Loucy (cell line): ENCODE data around the gene BMP6.

Experiments used
- H2AFZ ChIP-seq: fragments of 200-600 bp; sonication (generic); 2 replicates; pipeline ENCODE4 v1.6.0; 2016; ENCODE audit warnings: antibody characterized with exemption, mild to moderate bottlenecking, low read length, moderate library complexity
- H3F3A ChIP-seq: fragments of 200-600 bp; 2 replicates; pipeline ENCODE4 v1.6.0; 2016; ENCODE audit warnings: antibody characterized with exemption, low read depth, mild to moderate bottlenecking
- H3K27me3 ChIP-seq: fragments of 200-600 bp; sonication (generic); 2 replicates; pipeline ENCODE4 v1.6.1; 2014; ENCODE audit warnings: low read length, mild to moderate bottlenecking; ENCODE audit not compliant: insufficient read depth, poor library complexity, severe bottlenecking
- H3K36me3 ChIP-seq: fragments of 200-600 bp; sonication (generic); 2 replicates; pipeline ENCODE4 v1.6.1; 2016; ENCODE audit warnings: low read length; ENCODE audit not compliant: insufficient read depth
- H3K4me1 ChIP-seq: fragments of 200-600 bp; sonication (generic); 2 replicates; pipeline ENCODE4 v1.5.1; 2014; ENCODE audit warnings: low read length, mild to moderate bottlenecking; ENCODE audit not compliant: insufficient read depth, poor library complexity, severe bottlenecking
- H3K4me2 ChIP-seq: fragments of 200-600 bp; sonication (generic); 2 replicates; pipeline ENCODE4 v1.6.0; 2014; ENCODE audit warnings: antibody characterized with exemption, low read length, low read depth, mild to moderate bottlenecking; ENCODE audit not compliant: poor library complexity, severe bottlenecking
- H3K4me3 ChIP-seq: fragments of 200-600 bp; sonication (generic); 2 replicates; pipeline ENCODE4 v1.5.1; 2014; ENCODE audit warnings: low read length, mild to moderate bottlenecking, mixed read lengths; ENCODE audit not compliant: poor library complexity, severe bottlenecking
- H3K79me2 ChIP-seq: fragments of 200-600 bp; sonication (generic); 2 replicates; pipeline ENCODE4 v1.6.1; 2014; ENCODE audit warnings: low read length; ENCODE audit not compliant: insufficient read depth
- H3K9ac ChIP-seq: fragments of 200-600 bp; sonication (generic); 2 replicates; pipeline ENCODE4 v1.6.0; 2014; ENCODE audit warnings: mild to moderate bottlenecking, low read depth, low read length, moderate library complexity; ENCODE audit not compliant: poor library complexity, severe bottlenecking
- H3K9me2 ChIP-seq: fragments of 200-600 bp; sonication (generic); replicated peaks from 2 replicates; pipeline ENCODE4 v1.6.1; 2016; ENCODE audit warnings: low read depth, low read length, mixed read lengths
- H3K9me3 ChIP-seq: fragments of 200-600 bp; sonication (generic); 2 replicates; pipeline ENCODE4 v1.6.1; 2014; ENCODE audit warnings: mild to moderate bottlenecking, antibody characterized with exemption, low read length, low read depth; ENCODE audit not compliant: insufficient read depth
- H4K20me1 ChIP-seq: fragments of 200-600 bp; sonication (generic); 2 replicates; pipeline ENCODE4 v1.6.0; 2014; ENCODE audit warnings: antibody characterized with exemption, low read length, mild to moderate bottlenecking; ENCODE audit not compliant: insufficient read depth, poor library complexity, severe bottlenecking
- EZH2phosphoT487 ChIP-seq: fragments of 200-600 bp; IDR thresholded peaks from 2 replicates; pipeline ENCODE4 v1.6.1; 2018; ENCODE audit warnings: antibody characterized with exemption, mild to moderate bottlenecking, moderate library complexity, borderline replicate concordance
- TF ChIP-seq, protein P1 (sequence below): fragments of 200-600 bp; sonication (generic); conservative IDR thresholded peaks from 2 replicates; pipeline ENCODE4 v1.5.1; 2014; ENCODE audit warnings: mild to moderate bottlenecking, antibody characterized with exemption, low read length

Gene BMP6

DNA sequence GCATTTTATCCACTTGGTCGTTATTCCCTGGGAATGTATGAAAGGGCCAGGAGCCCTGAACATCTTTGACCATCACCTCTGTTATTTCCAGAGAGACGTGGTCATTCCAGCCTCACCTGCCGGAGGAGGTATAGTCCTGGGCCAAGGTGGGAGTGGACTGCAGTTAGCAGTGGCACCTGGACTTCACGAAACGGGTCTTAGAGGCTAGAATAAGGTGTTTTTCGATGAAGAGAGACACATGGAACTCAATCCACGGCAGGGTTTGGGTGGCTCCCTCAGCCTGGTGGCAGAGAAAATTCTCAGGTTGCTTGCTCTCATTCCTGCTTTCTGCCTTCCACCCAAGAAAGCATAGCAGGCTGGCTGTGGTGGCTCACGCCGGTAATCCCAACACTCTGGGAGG is 48.0 kb downstream of the BMP6 start:
- H3K79me2 ChIP-seq: no peaks in the 10 kb centered on the region
- H3F3A ChIP-seq: no peaks in the 10 kb centered on the region
- H3K9me3 ChIP-seq: no peaks in the 10 kb centered on the region
- peaks cover 4% of the 10 kb centered on the region for H3K4me1 ChIP-seq
- no peak for TF ChIP-seq EZH2phosphoT487
- TF ChIP-seq, protein P1, sequence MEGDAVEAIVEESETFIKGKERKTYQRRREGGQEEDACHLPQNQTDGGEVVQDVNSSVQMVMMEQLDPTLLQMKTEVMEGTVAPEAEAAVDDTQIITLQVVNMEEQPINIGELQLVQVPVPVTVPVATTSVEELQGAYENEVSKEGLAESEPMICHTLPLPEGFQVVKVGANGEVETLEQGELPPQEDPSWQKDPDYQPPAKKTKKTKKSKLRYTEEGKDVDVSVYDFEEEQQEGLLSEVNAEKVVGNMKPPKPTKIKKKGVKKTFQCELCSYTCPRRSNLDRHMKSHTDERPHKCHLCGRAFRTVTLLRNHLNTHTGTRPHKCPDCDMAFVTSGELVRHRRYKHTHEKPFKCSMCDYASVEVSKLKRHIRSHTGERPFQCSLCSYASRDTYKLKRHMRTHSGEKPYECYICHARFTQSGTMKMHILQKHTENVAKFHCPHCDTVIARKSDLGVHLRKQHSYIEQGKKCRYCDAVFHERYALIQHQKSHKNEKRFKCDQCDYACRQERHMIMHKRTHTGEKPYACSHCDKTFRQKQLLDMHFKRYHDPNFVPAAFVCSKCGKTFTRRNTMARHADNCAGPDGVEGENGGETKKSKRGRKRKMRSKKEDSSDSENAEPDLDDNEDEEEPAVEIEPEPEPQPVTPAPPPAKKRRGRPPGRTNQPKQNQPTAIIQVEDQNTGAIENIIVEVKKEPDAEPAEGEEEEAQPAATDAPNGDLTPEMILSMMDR: no peak
- no peak overlapping the region for H3K4me3 ChIP-seq
- no peaks in the 10 kb centered on the region for H3K9me2 ChIP-seq
- H3K4me2 ChIP-seq: no peak overlapping the region
- no peak overlapping the region for H3K9ac ChIP-seq
- no peaks in the 10 kb centered on the region for H4K20me1 ChIP-seq
- no peak overlapping the region for H2AFZ ChIP-seq
- H3K27me3 ChIP-seq: no peaks in the 10 kb centered on the region
- H3K36me3 ChIP-seq: no peaks in the 10 kb centered on the region

GRCh38 chr6:7776509-7776908 is 50.6 kb downstream of the BMP6 start:
- Histone ChIP-seq H2AFZ (no peak overlapping the region), H3K4me2 (no peak overlapping the region), H3K79me2 (no peaks in the 10 kb centered on the region), H3K27me3 (no peaks in the 10 kb centered on the region), H3K4me3 (no peak overlapping the region), H3K36me3 (no peaks in the 10 kb centered on the region), H3F3A (no peaks in the 10 kb centered on the region), H4K20me1 (no peaks in the 10 kb centered on the region), H3K9me2 (no peaks in the 10 kb centered on the region), H3K4me1 (peaks cover 4% of the 10 kb centered on the region), H3K9ac (no peak overlapping the region), H3K9me3 (no peaks in the 10 kb centered on the region)
- TF ChIP-seq, protein P1: no peak
- no peak for TF ChIP-seq EZH2phosphoT487

DNA sequence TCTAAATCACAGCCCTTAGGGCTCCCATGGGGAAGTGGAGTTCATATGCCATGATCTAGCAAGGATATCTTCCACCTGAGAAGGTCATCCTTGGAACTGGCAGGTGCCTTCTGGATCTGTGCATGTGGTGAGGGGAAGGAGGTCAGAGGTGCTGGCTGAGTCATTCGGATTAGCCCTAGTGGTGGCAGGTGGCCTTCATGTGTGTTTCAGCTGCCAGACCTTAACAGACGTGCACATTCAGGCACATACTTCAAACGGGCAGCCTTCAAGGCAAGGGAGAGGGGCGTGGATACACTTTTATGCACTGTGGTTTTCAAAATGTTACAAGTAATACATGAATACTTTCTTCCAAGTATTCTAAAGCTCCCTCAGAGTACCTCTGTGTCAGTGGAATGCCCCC is 51.2 kb downstream of the BMP6 start:
- Histone ChIP-seq H2AFZ (no peak overlapping the region), H3F3A (no peaks in the 10 kb centered on the region), H3K4me2 (no peak overlapping the region), H3K27me3 (no peaks in the 10 kb centered on the region), H3K79me2 (no peaks in the 10 kb centered on the region), H4K20me1 (no peaks in the 10 kb centered on the region), H3K9me2 (no peaks in the 10 kb centered on the region), H3K36me3 (no peaks in the 10 kb centered on the region), H3K4me1 (peaks cover 4% of the 10 kb centered on the region), H3K9ac (no peak overlapping the region), H3K9me3 (no peaks in the 10 kb centered on the region), H3K4me3 (no peak overlapping the region)
- TF ChIP-seq, protein P1: no peak
- no peak for TF ChIP-seq EZH2phosphoT487
